NCI-H345 treated with DMSO at 0.1 percent for 48 hours (cell line): ENCODE data around the gene FOXJ3.
A peak's percentile ranks its signal among the peaks of the same experiment; 100 is the strongest.

Source experiments
- DNase-seq: peaks from one replicate; lab custom pipeline; 2025; ENCODE audit not compliant: unreplicated experiment; lab: John Stamatoyannopoulos, UW

Gene FOXJ3

GRCh38 chr1:42146626-42147320 lies 188.3 kb downstream of the FOXJ3 start:
- DNase-seq, result peak; percentile 51

GRCh38 chr1:42145764-42146625 lies 189.0 kb downstream of the FOXJ3 start:
- no peak for DNase-seq

- DNase-seq, result no peak
Observed at GRCh38 chr1:42145389-42145716, 189.7 kb downstream of the FOXJ3 start.

- no peak for DNase-seq
Observed at GRCh38 chr1:42144711-42145388, 190.2 kb downstream of the FOXJ3 start.

- no peak for DNase-seq
Observed at GRCh38 chr1:42143896-42144710, 190.9 kb downstream of the FOXJ3 start.

- no peak for DNase-seq
Observed at GRCh38 chr1:42142894-42143675, 191.9 kb downstream of the FOXJ3 start.

- no peak for DNase-seq
Observed at GRCh38 chr1:42141978-42142377, 193.1 kb downstream of the FOXJ3 start.

- DNase-seq, result no peak
Observed at GRCh38 chr1:42140191-42140590, 194.8 kb downstream of the FOXJ3 start.

GRCh38 chr1:42139444-42139843 lies 195.6 kb downstream of the FOXJ3 start:
- DNase-seq, result no peak

GRCh38 chr1:42138586-42138985 lies 196.4 kb downstream of the FOXJ3 start:
- DNase-seq, result no peak

GRCh38 chr1:42137766-42138165 lies 197.3 kb downstream of the FOXJ3 start:
- no peak for DNase-seq

- no peak for DNase-seq
Observed at GRCh38 chr1:42136466-42136865, 198.6 kb downstream of the FOXJ3 start.

- DNase-seq, result no peak
Observed at GRCh38 chr1:42135426-42135825, 199.6 kb downstream of the FOXJ3 start.

GRCh38 chr1:42133809-42134526 lies 201.1 kb downstream of the FOXJ3 start:
- no peak for DNase-seq

- DNase-seq, result no peak
Observed at GRCh38 chr1:42133390-42133789, 201.6 kb downstream of the FOXJ3 start.

- no peak for DNase-seq
Observed at GRCh38 chr1:42130061-42130660, 204.9 kb downstream of the FOXJ3 start.

- no peak for DNase-seq
Observed at GRCh38 chr1:42128964-42129363, 206.1 kb downstream of the FOXJ3 start.

GRCh38 chr1:42128499-42128898 lies 206.5 kb downstream of the FOXJ3 start:
- no peak for DNase-seq

- DNase-seq, result no peak
Observed at GRCh38 chr1:42127767-42128166, 207.3 kb downstream of the FOXJ3 start.
